ENCODE measurements around the gene TNRC18.

TNRC18 gene

DNA sequence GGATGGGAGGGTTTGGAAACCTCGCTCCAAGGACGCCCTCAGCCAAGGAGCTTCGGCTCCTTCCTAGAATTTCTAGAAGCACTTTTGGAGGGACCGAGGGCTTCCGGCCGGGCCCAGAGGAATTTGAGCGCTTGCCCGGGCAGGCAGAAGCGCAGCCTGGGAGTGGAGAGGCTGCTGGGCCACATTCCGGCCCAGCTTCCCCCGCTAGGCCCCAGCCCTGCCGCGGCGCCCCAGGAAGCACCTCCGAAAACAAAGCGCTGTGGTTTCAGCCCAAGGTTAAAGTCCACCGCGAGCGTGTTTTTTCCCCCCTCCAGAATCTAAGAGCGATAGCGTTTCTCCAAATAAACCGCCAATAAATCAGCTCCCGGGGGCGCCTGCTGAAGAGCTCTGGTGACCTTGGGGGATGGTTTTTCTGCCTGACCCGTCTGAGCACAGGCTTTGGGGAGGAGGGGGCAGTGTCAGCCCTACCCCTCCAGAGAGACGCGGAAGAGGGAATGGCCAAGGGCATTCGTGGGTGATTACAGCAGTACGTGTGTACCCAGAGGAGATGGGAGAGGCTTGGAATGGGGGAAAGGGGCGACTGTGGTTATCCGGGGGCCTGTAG, 5.7 kb upstream of the TNRC18 start:
- no peak for DNase-seq (ENCODE audit: low read depth in 2 of 2)

DNA sequence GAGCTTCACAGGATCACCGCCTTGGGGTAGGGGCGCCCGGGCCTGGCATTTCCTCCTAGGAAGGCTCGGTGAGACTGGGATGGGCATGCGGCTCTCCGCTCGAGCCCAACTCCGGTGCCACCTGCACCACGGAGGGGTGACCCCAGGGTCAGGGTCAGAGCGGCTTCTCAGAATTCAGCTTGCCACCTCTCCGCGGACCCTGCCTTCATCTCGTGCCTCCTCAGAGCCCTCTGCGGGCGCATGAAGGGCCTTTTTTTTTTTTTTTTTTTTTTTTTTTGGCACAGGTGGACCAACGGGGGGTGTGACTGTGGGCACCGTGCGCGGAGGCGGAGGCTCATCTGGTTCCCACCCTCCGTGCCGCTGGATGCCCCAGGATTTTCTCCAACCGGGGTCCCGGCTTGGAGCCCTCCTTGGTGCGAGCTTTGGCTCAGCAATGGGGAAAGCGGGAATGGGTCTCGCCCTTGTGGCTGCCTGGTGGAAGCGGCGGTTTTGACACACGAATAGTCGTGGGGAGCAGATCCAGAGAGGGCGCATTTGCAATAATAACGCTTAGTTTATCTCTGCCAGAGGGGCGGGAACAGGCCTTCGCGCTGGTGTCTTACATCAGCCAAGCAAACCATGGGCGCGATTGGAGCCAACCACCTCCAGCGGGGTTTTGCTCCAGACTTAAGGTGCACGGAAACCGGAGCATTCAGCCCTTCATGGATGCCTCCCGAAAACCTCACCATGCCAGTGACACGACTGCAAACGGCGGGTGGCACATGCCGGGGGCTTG, 5.0 kb upstream of the TNRC18 start:
- DNase-seq (ENCODE audit: low read depth in 2 of 2), result no peak

- no peak for DNase-seq (ENCODE audit: low read depth in 2 of 2)
These were observed 2.5 kb upstream of the TNRC18 start for GRCh38 chr7:5426226-5426475.

DNA sequence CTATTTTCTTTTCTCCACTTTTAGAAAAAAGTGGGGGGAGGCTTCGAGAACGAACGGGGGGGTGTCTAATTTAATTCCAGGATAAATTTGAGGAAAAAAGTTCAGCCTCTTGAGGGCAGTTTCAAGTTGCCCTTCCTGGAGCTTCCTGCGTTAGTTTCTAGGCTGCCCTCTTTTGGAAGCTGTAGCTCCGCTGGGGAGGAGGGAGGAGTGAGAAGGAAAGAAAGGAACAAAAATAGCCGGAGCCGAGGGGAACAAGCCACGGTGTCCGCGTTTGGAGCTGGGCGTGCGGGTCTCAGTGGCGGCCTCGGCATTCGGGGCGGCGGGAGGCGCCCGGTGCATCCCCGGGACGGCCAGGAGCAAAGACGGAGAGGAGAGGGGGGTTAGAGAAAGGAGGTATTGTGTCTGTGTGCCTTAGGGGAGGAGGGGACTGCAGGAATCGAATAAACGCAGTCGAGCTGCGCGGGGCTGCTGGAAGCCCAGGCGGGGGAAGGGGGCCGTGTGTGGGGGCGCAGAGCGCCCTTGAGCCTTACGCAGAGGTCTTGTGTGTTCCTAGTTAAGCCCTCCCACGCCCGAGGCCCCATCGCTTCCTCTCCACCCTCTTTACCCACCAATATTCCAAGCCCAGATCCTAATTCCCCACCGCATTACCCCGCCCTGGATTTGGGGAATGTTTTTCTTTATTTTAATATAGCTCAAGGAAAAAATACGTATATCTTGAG, 2.0 kb upstream of the TNRC18 start:
- no peak for DNase-seq (ENCODE audit: low read depth in 2 of 2)

DNA sequence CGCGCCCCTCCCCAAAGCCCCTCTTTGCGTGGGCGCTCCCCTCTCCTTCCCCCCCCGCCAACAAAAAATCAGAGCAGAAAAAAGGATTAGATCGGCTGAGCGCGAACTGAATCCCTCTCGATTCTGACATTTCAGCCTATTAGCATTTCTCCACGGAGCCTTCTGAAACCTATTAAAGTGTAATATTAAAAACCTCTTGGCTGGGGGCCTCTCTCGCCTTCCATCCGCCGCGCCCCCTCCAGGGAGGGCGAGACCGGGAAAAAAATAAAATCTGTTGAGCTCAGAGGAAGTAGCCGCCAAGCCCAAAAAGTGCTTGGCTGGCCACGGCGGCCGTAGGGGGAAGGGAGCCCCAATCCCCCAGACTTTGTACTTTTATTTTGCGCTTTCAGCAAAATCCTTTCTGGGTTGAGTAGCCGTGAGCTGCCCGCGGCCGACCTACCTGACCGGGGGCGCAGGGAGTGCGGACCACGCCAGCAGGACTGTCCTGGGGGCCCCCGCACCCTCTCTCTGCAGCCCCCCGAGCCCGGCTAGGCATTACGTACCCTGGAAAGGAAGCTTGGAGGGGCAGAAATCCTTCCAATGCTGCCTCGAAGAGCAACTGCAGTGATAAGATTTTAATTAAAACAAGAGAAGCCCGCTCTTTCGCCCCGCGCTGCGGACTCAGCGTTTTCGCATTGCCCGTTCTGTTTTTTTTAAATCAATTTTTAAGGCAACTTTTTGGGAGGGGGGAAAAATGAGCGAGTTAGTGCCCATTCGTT, 1.3 kb upstream of the TNRC18 start:
- DNase-seq (ENCODE audit: low read depth in 2 of 2), result no peak

DNA sequence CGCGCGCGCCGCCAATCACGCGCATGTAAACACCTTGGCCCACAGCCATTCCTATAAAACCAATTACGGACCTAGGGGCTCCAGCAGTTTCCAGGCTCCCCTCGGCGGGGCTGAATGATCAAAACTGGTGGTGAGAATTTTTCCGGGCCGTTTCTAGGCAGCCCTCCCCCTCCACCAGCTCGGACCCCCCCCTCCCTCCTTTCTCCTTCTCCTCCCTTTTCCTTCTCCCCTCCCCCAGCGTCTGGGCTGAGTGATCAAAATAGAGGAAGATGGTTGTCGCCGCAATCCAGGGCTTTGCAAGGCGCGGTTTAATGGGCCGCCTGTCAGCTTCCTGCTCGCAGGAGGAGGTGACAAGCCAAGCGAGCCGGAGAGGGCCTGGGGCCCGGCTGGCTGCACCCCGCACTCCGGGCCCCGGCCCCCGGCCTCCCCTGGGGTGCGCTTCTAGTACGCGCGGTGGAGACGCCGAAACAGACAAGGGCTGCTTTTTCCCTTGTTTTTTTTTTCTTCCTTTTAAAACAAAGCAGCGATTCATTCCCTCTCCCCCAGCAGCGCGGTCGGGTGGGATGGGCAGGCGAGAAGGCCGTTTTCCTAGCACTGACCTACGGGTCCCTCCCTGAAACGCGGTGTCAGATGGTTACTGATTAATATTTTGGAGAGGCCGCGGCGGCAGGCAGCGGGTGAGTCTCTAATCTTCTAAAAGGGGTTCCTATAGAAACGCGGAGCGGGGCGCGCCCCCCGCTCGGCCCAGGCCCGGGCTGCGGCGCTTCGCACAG, 528 bp upstream of the TNRC18 start:
- DNase-seq (ENCODE audit: low read depth in 2 of 2), result no peak

DNA sequence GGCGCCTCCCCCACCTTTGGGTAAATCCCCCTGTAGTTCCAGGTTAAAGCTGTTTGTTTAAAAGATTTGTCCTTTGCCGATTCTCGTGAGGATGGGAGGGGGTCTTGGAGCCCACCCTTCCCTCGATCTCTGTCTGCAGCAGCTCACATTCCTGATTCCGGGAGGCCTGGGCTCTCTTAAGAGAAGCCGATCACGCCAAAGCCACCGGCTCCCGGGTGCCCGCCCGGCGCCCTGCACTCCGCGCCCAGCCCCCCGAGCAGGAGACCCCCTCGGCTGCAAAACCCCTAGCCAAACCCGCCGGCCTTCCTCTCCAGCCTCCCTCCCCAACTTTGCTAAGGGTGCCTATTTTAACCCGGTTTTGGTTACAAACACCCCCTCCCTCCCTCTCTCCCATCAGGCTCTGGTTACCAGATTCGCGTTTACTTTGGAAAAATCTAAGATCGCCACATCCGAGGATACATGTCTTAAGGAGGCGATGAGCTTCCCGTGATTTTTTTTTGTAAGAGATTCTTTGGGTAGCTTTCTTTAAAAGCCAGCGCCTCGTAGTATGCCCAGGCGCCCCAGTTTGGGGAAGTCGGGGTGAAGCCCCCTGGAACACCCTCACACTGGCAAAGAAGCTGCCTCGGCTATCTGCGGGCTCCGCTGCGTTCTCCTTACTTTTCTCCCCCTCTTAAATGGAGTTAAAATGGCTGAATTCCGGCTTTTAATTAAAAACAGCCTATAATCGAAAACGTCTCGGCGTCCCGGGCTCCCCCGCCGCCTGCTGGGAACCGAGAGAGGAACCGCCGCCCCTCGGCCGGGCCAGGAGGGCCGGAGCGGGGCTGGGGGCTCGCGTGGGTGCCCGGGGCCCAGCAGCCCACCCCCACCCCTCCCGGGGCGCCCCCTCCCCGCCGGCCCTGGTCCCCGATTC, 983 bp downstream of the TNRC18 start:
- no peak for DNase-seq (ENCODE audit: low read depth in 2 of 2)

DNA sequence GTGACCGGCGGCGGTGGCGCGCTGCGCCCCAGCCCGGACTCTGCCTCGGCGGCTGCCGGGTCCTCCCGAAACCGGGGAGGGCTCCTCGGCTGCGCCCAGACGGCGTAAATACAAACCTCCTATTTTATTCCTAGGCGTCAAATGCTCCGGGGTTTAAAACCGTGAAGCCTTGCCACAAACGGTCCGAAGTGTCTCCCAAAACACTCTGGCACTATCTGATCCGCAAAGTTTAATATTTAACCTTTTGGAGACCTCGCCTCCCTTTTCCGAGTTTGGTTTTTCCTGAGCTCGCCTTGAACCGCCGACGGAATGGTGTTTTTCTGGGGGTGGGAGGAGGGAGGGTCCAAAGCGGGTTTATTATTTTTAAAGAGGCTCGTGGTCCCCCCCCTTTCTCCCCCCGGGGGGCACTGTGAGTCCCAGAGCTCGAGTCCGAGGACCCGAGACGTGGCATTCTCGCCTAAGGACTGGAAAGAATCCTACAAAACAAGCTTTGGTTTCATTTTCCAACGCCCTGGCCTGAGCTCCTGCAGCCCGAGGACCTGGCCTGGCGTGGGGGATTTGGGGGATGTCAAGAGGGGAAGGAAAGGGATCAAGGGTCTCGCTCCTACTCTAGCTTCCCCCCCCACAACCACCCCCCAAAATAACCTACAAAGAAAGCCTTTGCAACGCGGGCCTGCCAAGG, 1.8 kb downstream of the TNRC18 start:
- no peak for DNase-seq (ENCODE audit: low read depth in 2 of 2)

DNA sequence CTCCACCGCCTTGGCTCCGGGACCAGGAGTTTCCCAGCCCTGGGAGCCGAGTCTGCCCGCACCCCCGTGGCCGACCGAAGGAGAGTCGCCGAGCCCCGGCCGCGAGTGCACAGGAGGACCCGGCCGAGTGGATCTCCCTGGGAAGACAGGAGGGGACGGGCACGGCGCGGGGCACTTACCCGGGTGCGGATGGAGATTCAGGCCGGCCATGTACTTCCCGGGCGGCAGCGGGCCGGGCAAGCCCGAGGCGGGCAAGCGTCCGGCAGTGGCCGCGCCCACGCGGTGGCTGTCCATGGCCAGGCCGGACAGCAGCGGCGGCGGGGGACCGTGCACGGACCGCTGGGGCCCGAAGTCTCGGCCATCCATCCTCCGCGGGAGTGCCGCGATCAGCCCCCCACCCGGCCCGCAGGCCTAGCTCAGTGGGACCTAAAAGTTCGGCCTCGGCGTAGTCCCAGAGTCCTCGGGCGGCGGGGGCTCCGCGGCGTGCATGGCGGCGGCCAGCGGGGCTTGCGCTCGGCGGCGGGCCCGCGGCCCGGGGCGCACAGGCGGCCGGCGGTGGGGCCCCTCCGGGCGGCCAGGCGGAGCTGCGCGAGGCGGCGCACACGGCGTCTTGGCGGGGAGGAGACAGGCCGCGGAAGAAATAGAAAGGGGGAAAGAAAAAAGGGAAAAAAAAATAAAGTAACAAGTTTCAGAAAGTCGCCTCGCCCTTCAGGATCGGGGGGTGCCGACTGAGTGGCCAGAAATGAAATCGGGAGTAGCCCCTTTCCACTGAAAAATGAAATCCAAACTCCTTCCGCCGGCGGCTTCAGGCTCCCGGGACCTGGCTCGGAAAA, 2.5 kb downstream of the TNRC18 start:
- no peak for DNase-seq (ENCODE audit: low read depth in 2 of 2)

GRCh38 chr7:5420067-5420880, 3.4 kb downstream of the TNRC18 start:
- DNase-seq (ENCODE audit: low read depth in 2 of 2), result no peak

GRCh38 chr7:5419539-5420066, 4.0 kb downstream of the TNRC18 start:
- DNase-seq (ENCODE audit: low read depth in 2 of 2), result no peak

GRCh38 chr7:5418285-5418582, 5.4 kb downstream of the TNRC18 start:
- no peak for DNase-seq (ENCODE audit: low read depth in 2 of 2)

GRCh38 chr7:5417106-5418071, 6.2 kb downstream of the TNRC18 start:
- no peak for DNase-seq (ENCODE audit: low read depth in 2 of 2)

- DNase-seq (ENCODE audit: low read depth in 2 of 2), result no peak
These were observed 8.7 kb downstream of the TNRC18 start for GRCh38 chr7:5414916-5415315.

- no peak for DNase-seq (ENCODE audit: low read depth in 2 of 2)
These were observed 10.2 kb downstream of the TNRC18 start for GRCh38 chr7:5413449-5413786.

GRCh38 chr7:5408777-5409176, 14.9 kb downstream of the TNRC18 start:
- DNase-seq (ENCODE audit: low read depth in 2 of 2), result no peak

Measured in activated CD4-positive, alpha-beta T cell treated with anti-CD3 and anti-CD28 coated beads for 24 hours (primary cell).